Fibroblast of lung (primary cell): Measurements from ENCODE around the gene NDUFA9. TPM values are rescaled to one million over a fixed set of nuclear protein-coding genes. Genes with fewer than 3 reads are reported as not detected.

Source experiments
- DNase-seq, 2 donors: peaks; one replicate each; pipeline versions ENCODE4 v3.0.0 to v3.0.0-alpha.2; 2010; ENCODE audit warnings: low read depth in 2 of 2
- H2AFZ ChIP-seq: 2 replicates; pipeline ENCODE4 v1.5.1; 2012; ENCODE audit warnings: low read length, control low read depth, inconsistent platforms
- H3K27ac ChIP-seq: 2 replicates; pipeline ENCODE4 v1.5.1; 2011; ENCODE audit warnings: low read length, control low read depth; ENCODE audit not compliant: insufficient read depth
- H3K27me3 ChIP-seq: 2 replicates; pipeline ENCODE4 v1.5.1; 2011; ENCODE audit warnings: mild to moderate bottlenecking, low read length; ENCODE audit not compliant: control insufficient read depth, insufficient read depth
- H3K36me3 ChIP-seq: 2 replicates; pipeline ENCODE4 v1.5.1; 2011; ENCODE audit warnings: low read length; ENCODE audit not compliant: control insufficient read depth, insufficient read depth
- H3K4me1 ChIP-seq: 2 replicates; pipeline ENCODE4 v1.5.1; 2011; ENCODE audit warnings: low read length; ENCODE audit not compliant: control insufficient read depth, insufficient read depth; ENCODE audit errors: extremely low read depth
- H3K4me2 ChIP-seq: 2 replicates; pipeline ENCODE4 v1.5.1; 2011; ENCODE audit warnings: low read length, control low read depth; ENCODE audit not compliant: insufficient read depth; ENCODE audit errors: extremely low read depth
- H3K4me3 ChIP-seq, 4 experiments: fragments of 200-600 bp in 1 of 4; sonication (generic) in 1 of 4; replicated peaks in 1 of 4; 2 replicates each; pipeline ENCODE4 v1.5.1; 2011 to 2016; ENCODE audit warnings: low read length in 4 of 4, low read depth in 3 of 4, mild to moderate bottlenecking in 3 of 4, control low read depth in 2 of 4, inconsistent platforms in 1 of 4, mixed read lengths in 1 of 4; ENCODE audit not compliant: insufficient read depth in 1 of 4; ENCODE audit errors: control extremely low read depth in 1 of 4
- H3K79me2 ChIP-seq: 2 replicates; pipeline ENCODE4 v1.5.1; 2012; ENCODE audit warnings: mild to moderate bottlenecking, low read length, inconsistent platforms; ENCODE audit not compliant: control insufficient read depth, insufficient read depth
- H3K9ac ChIP-seq: 2 replicates; pipeline ENCODE4 v1.5.1; 2011; ENCODE audit warnings: mild to moderate bottlenecking, low read length, control low read depth; ENCODE audit not compliant: insufficient read depth
- H3K9me3 ChIP-seq: 2 replicates; pipeline ENCODE4 v1.5.1; 2012; ENCODE audit warnings: low read depth, low read length; ENCODE audit not compliant: control insufficient read depth, insufficient read depth
- H4K20me1 ChIP-seq: 2 replicates; pipeline ENCODE4 v1.5.1; 2011; ENCODE audit warnings: low read length; ENCODE audit not compliant: control insufficient read depth, insufficient read depth; ENCODE audit errors: extremely low read depth
- EZH2 ChIP-seq: IDR thresholded peaks from 2 replicates; pipeline ENCODE4 v1.5.1; 2012; ENCODE audit warnings: low read length, control low read depth, mild to moderate bottlenecking; ENCODE audit errors: missing control alignments
- polyA plus RNA-seq, 2 donors: library from polyadenylated mRNA; depleted of rRNA in 1 of 2; stranded (reverse) in 1 of 2; unstranded in 1 of 2; fragments of >200 nt; gene quantifications; 2 replicates each; pipeline ENCODE4 v1.2.1, GENCODE V29; 2011 to 2012; ENCODE audit warnings: missing spikeins in 1 of 2
- total RNA-seq: library from RNA; depleted of rRNA; stranded (reverse); fragments of >200 nt; gene quantifications from 2 replicates; pipeline ENCODE4 v1.2.1, GENCODE V29; 2014
- TF ChIP-seq, protein P1 (sequence below), 2 donors: IDR thresholded peaks in 1 of 2; conservative IDR thresholded peaks in 1 of 2; 1 replicate in 1 of 2; 2 replicates in 1 of 2; pipeline ENCODE4 v1.5.1; 2011 to 2012; ENCODE audit warnings: low read length in 2 of 2, control low read depth in 1 of 2, inconsistent platforms in 1 of 2, low read depth in 1 of 2, mild to moderate bottlenecking in 1 of 2

NDUFA9 gene
- total and polyA plus RNA-seq, 2 donors (not counting 1 experiment from before 2014, with no cell fraction given): 42.6 to 68.8 TPM

DNA sequence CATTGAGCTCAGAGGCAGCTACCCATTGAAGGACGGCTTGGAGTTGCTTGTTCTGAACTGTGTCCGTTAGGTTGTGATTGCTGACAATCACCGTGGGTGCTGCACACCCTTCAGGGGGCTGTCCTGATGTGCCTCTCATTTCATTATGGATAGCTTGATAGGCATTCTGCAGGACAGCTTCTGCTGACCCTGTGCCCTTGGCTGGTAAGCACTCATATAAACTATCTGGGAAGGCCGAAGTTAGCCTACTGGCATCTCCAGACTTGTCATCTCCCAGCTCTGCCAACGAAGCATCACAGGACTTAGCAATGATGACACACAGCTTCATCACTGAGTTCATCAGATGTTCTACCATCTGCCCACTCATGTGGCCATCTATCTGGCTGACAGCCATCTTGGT, 22.4 kb upstream of the NDUFA9 start:
- Histone ChIP-seq H3K27me3 (no peaks in the 10 kb centered on the region), H3K9ac (no peak overlapping the region), H3K27ac (no peak overlapping the region), H3K4me3 (no peak overlapping the region), H3K79me2 (no peaks in the 10 kb centered on the region), H3K9me3 (no peaks in the 10 kb centered on the region), H2AFZ (no peak overlapping the region), H3K4me1 (no peaks in the 10 kb centered on the region), H3K4me2 (no peak overlapping the region), H3K36me3 (no peaks in the 10 kb centered on the region), H4K20me1 (no peaks in the 10 kb centered on the region)
- TF ChIP-seq, protein P1, sequence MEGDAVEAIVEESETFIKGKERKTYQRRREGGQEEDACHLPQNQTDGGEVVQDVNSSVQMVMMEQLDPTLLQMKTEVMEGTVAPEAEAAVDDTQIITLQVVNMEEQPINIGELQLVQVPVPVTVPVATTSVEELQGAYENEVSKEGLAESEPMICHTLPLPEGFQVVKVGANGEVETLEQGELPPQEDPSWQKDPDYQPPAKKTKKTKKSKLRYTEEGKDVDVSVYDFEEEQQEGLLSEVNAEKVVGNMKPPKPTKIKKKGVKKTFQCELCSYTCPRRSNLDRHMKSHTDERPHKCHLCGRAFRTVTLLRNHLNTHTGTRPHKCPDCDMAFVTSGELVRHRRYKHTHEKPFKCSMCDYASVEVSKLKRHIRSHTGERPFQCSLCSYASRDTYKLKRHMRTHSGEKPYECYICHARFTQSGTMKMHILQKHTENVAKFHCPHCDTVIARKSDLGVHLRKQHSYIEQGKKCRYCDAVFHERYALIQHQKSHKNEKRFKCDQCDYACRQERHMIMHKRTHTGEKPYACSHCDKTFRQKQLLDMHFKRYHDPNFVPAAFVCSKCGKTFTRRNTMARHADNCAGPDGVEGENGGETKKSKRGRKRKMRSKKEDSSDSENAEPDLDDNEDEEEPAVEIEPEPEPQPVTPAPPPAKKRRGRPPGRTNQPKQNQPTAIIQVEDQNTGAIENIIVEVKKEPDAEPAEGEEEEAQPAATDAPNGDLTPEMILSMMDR (conservative IDR thresholded peaks at IDR 0.05 in 1 of 2, IDR thresholded peaks at IDR 0.05 in 1 of 2; ENCODE audit: low read depth in 1 of 2, low read length in 2 of 2): no peak
- TF ChIP-seq EZH2: no peak
- DNase-seq: no peak

DNA sequence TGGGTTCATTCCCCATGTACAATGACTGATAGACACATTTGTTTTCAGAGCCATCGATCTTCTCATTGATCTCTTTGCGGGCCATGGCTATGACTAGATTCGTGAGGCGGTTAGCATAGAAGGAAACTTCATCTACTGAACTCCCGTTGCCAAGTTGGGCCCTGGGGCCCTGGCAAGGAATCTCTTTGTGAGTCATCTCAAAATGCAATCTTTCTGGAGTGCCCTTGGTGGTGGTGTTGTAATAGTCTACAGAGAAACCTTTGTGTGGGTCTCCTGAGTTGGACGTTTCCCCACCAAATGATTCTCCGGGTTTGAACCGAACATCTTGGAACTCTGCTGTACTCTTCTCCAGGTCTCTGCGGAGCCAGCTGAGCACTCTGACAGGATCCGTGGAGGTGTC, 20.5 kb upstream of the NDUFA9 start:
- H3K9me3 ChIP-seq: no peaks in the 10 kb centered on the region
- no peaks in the 10 kb centered on the region for H3K27me3 ChIP-seq
- DNase-seq: no peak
- no peaks in the 10 kb centered on the region for H3K4me1 ChIP-seq
- H2AFZ ChIP-seq: no peak overlapping the region
- H3K4me2 ChIP-seq: no peak overlapping the region
- H3K27ac ChIP-seq: no peak overlapping the region
- TF ChIP-seq, protein P1 (conservative IDR thresholded peaks at IDR 0.05 in 1 of 2, IDR thresholded peaks at IDR 0.05 in 1 of 2; ENCODE audit: low read depth in 1 of 2, low read length in 2 of 2): no peak
- no peak for TF ChIP-seq EZH2
- no peaks in the 10 kb centered on the region for H3K36me3 ChIP-seq
- no peak overlapping the region for H3K4me3 ChIP-seq
- H3K79me2 ChIP-seq: no peaks in the 10 kb centered on the region
- H3K9ac ChIP-seq: no peak overlapping the region
- no peaks in the 10 kb centered on the region for H4K20me1 ChIP-seq

DNA sequence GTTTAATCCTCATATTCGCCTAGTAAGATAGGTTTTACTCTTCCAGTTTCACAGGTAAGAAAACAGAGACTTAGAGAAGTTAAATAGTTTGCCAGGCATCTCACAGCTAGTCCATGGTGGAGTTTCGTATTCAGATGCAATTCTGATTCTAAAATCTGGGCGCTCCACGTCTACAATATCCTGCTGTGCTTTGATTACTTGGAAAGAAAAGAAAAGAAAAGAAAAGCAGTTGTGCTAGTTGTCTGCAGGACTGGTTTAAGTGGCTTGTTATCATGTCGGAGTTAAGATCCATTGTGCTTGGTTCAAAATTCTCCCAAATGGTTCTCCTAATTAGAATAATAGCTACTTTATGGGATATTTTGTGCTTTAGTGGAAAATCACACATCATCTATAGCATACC, 18.7 kb upstream of the NDUFA9 start:
- Histone ChIP-seq H3K9ac (no peak overlapping the region), H3K4me3 (no peak overlapping the region), H3K79me2 (no peaks in the 10 kb centered on the region), H2AFZ (no peak overlapping the region), H3K4me2 (no peak overlapping the region), H3K4me1 (no peaks in the 10 kb centered on the region), H3K9me3 (no peaks in the 10 kb centered on the region), H3K27me3 (no peaks in the 10 kb centered on the region), H3K27ac (no peak overlapping the region), H4K20me1 (no peaks in the 10 kb centered on the region), H3K36me3 (no peaks in the 10 kb centered on the region)
- TF ChIP-seq, protein P1 (conservative IDR thresholded peaks at IDR 0.05 in 1 of 2, IDR thresholded peaks at IDR 0.05 in 1 of 2; ENCODE audit: low read depth in 1 of 2, low read length in 2 of 2): no peak
- no peak for TF ChIP-seq EZH2
- no peak for DNase-seq
